PC-3 (cell line): ENCODE measurements around the gene TSNAX. TPM values are rescaled to one million over a fixed set of nuclear protein-coding genes. Genes with fewer than 3 reads are reported as not detected.

ENCODE experiments used
- ATAC-seq: fragments of 200-7000 bp; cut with Tn5 transposase; 2 replicates; pipeline ENCODE4 v1.9.1; 2020; ENCODE audit warnings: mild to moderate bottlenecking, moderate library complexity
- BruUV-seq: library from RNA; stranded (reverse); fragments of 400-500 nt; replicated peaks from 2 replicates; lab custom pipeline; 2021; lab: Mats Ljungman, UMichigan
- CTCF ChIA-PET: fragments of 300-600 bp; sonication (Branson Sonifier 250); formaldehyde crosslinking; loops from one replicate; lab custom pipeline; 2022; ENCODE audit warnings: antibody characterized with exemption; lab: Charles Lee
- POLR2A ChIA-PET: fragments of 300-600 bp; sonication (Branson Sonifier 250); formaldehyde crosslinking; loops from one replicate; lab custom pipeline; 2022; ENCODE audit warnings: antibody characterized with exemption; ENCODE audit not compliant: unreplicated experiment; lab: Charles Lee
- DNase-seq: peaks from one replicate; pipeline ENCODE4 v3.0.0-alpha.2; 2015
- H2AFZ ChIP-seq: fragments of 300-600 bp; sonication (generic); 2 replicates; pipeline ENCODE4 v1.6.0; 2016; ENCODE audit warnings: antibody characterized with exemption, low read length
- H3F3A ChIP-seq: fragments of 300-600 bp; sonication (generic); one replicate; pipeline ENCODE4 v1.6.0; 2017; ENCODE audit warnings: antibody characterized with exemption, low read length, control low read depth, mild to moderate bottlenecking; ENCODE audit not compliant: unreplicated experiment
- H3K27ac ChIP-seq: fragments of 300-600 bp; sonication (generic); 2 replicates; pipeline ENCODE4 v1.5.1; 2016; ENCODE audit warnings: mild to moderate bottlenecking, low read length
- H3K27me3 ChIP-seq: fragments of 300-600 bp; sonication (generic); 2 replicates; pipeline ENCODE4 v1.6.1; 2016; ENCODE audit warnings: low read length, mixed read lengths
- H3K36me3 ChIP-seq: fragments of 300-600 bp; sonication (generic); 2 replicates; pipeline ENCODE4 v1.6.1; 2016; ENCODE audit warnings: low read depth, mixed run types, low read length, mixed read lengths
- H3K4me1 ChIP-seq: fragments of 300-600 bp; sonication (generic); 2 replicates; pipeline ENCODE4 v1.5.1; 2016; ENCODE audit warnings: low read length; ENCODE audit not compliant: insufficient read depth
- H3K4me2 ChIP-seq: fragments of 300-600 bp; sonication (generic); 2 replicates; pipeline ENCODE4 v1.6.0; 2016; ENCODE audit warnings: low read length
- H3K4me3 ChIP-seq: fragments of 300-600 bp; sonication (generic); 2 replicates; pipeline ENCODE4 v1.5.1; 2016; ENCODE audit warnings: mild to moderate bottlenecking, low read length, mixed read lengths
- H3K79me2 ChIP-seq: fragments of 300-600 bp; sonication (generic); 2 replicates; pipeline ENCODE4 v1.6.1; 2017; ENCODE audit warnings: low read length, mixed read lengths
- H3K9ac ChIP-seq: fragments of 300-600 bp; sonication (generic); 2 replicates; pipeline ENCODE4 v1.6.0; 2016; ENCODE audit warnings: mild to moderate bottlenecking, low read length
- H3K9me2 ChIP-seq: fragments of 300-600 bp; sonication (generic); replicated peaks from 2 replicates; pipeline ENCODE4 v1.6.1; 2016; ENCODE audit warnings: mixed run types, low read length, mixed read lengths
- H3K9me3 ChIP-seq: fragments of 300-600 bp; sonication (generic); 2 replicates; pipeline ENCODE4 v1.6.1; 2016; ENCODE audit warnings: low read length, mixed read lengths
- H4K20me1 ChIP-seq: fragments of 300-600 bp; sonication (generic); 2 replicates; pipeline ENCODE4 v1.6.1; 2016; ENCODE audit warnings: low read length, mixed read lengths
- EZH2 ChIP-seq: fragments of 300-600 bp; sonication (generic); IDR thresholded peaks from one replicate; pipeline ENCODE4 v1.6.1; 2017; ENCODE audit warnings: antibody characterized with exemption, mild to moderate bottlenecking, low read length; ENCODE audit not compliant: unreplicated experiment
- EZH2phosphoT487 ChIP-seq: fragments of 300-600 bp; sonication (generic); IDR thresholded peaks from 2 replicates; pipeline ENCODE4 v1.6.1; 2018; ENCODE audit warnings: mild to moderate bottlenecking, antibody characterized with exemption, low read length, borderline replicate concordance
- intact Hi-C: fragments of 100-400 bp; cut with micrococcal nuclease; formaldehyde crosslinking; loops from 2 replicates; pipeline ENCODE4 v1.9.0; 2023
- total RNA-seq: library from RNA; depleted of rRNA; stranded (reverse); fragments of >200 nt; gene quantifications from 2 replicates; pipeline ENCODE4 v1.2.3, GENCODE V29; 2014
- TF ChIP-seq, protein P1 (sequence below): fragments of 300-600 bp; sonication (generic); conservative IDR thresholded peaks from 2 replicates; pipeline ENCODE4 v1.5.1; 2017; ENCODE audit warnings: antibody characterized with exemption, low read depth, mild to moderate bottlenecking, low read length

TSNAX gene
- total RNA-seq, 1 experiment from 2014 or later: 33.1 TPM

DNA sequence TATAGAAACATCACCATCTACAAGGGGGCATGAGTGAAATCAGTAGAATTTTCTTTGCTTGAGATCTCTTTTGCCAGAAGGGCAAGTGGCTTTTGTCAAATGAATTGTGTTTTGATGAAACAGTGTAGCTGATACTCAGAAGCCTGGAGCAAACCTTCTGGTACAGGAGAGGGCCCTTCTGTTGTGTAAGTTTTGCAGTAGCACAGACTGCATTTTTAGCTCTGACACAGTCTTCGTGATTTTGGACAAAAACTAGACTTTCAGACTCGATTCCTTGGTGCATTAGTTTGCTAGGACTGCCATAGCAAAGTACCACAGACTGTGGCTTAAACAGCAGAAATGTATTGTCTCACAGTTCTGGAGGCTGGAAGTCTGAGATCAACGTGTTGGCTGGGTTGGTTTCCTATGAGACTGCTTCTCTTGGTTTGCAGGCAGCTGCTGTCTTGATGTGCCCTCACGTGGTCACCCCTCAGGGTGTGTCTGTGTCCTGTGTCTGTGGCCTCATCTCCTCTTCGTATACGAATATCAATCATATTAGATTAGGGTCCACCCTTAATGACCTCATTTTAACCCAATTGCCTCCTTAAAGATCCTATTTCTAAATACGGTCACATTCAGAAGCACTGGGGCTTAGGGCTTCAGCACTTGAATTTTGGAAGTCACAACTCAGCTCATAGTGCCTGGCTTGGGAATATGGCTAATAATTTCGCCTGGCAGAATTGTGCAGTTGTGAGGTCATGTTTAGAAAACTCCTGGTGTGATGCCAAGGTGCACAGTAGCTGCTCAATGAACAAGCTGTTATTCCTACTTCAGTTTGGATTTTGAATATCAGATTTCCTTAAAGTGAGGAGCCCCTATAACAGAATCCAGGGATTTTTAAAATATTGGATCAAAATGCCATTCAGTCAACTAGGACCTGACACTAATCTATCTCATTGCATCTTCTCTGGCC is 77.0 kb downstream of the TSNAX start:
- H3K36me3 ChIP-seq: no peaks in the 10 kb centered on the region
- H4K20me1 ChIP-seq: no peaks in the 10 kb centered on the region
- no peaks in the 10 kb centered on the region for H3K9me3 ChIP-seq
- H3K4me1 ChIP-seq: peaks cover 24% of the 10 kb centered on the region
- no peak overlapping the region for H2AFZ ChIP-seq
- ChIA-PET CTCF (no interaction called here), POLR2A (interaction anchor here (0.7 kb wide), 1 partner anchor 284 kb away, joined by 3 read pairs; no protein-coding TSS in a partner anchor)
- H3K4me2 ChIP-seq: no peak overlapping the region
- H3K9me2 ChIP-seq: no peaks in the 10 kb centered on the region
- H3K27ac ChIP-seq: no peak overlapping the region
- no peak overlapping the region for H3K9ac ChIP-seq
- no peak for ATAC-seq
- BruUV-seq: no TSS peak
- TF ChIP-seq EZH2phosphoT487: no peak
- no peak for TF ChIP-seq EZH2
- TF ChIP-seq, protein P1, sequence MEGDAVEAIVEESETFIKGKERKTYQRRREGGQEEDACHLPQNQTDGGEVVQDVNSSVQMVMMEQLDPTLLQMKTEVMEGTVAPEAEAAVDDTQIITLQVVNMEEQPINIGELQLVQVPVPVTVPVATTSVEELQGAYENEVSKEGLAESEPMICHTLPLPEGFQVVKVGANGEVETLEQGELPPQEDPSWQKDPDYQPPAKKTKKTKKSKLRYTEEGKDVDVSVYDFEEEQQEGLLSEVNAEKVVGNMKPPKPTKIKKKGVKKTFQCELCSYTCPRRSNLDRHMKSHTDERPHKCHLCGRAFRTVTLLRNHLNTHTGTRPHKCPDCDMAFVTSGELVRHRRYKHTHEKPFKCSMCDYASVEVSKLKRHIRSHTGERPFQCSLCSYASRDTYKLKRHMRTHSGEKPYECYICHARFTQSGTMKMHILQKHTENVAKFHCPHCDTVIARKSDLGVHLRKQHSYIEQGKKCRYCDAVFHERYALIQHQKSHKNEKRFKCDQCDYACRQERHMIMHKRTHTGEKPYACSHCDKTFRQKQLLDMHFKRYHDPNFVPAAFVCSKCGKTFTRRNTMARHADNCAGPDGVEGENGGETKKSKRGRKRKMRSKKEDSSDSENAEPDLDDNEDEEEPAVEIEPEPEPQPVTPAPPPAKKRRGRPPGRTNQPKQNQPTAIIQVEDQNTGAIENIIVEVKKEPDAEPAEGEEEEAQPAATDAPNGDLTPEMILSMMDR: no peak
- no peak for DNase-seq
- no peaks in the 10 kb centered on the region for H3K79me2 ChIP-seq
- H3K27me3 ChIP-seq: no peaks in the 10 kb centered on the region
- intact Hi-C loops: no loop called here
- H3K4me3 ChIP-seq: no peak overlapping the region
- no peaks in the 10 kb centered on the region for H3F3A ChIP-seq

DNA sequence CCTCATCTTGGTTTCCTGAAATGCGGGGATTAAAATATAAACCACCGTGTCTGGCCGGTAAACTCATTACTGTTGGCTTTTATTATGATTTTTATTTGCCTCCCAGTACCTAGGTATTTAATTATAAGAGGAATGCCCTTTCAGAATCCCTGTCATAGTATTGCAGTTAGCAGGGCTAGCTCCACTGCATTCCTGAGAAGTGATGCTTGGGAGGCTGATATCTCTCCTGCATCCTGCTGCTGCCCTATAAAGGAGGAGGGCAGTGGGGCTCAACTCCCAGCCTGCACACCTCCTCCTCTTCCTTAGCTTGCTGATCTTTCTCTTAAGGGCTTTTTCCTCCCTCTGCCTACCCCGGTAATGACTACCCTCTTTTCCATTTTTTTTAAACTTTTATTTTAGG is 78.2 kb downstream of the TSNAX start:
- ATAC-seq (peak; percentile 66), DNase-seq (peak; percentile 88)
- ChIA-PET POLR2A (interaction anchor here (0.6 kb wide), 1 partner anchor 34 kb away, joined by 3 read pairs; no protein-coding TSS in a partner anchor), CTCF (no interaction called here)
- no TSS peak for BruUV-seq
- H3F3A ChIP-seq: no peaks in the 10 kb centered on the region
- H3K9me2 ChIP-seq: no peaks in the 10 kb centered on the region
- peak overlapping the region; percentile 60 for H3K4me2 ChIP-seq
- H3K4me1 ChIP-seq: peaks cover 24% of the 10 kb centered on the region
- no peaks in the 10 kb centered on the region for H3K36me3 ChIP-seq
- no peak overlapping the region for H3K9ac ChIP-seq
- TF ChIP-seq EZH2 (no peak), EZH2phosphoT487 (no peak)
- TF ChIP-seq, protein P1: no peak
- no peaks in the 10 kb centered on the region for H3K27me3 ChIP-seq
- H3K27ac ChIP-seq: no peak overlapping the region
- no peaks in the 10 kb centered on the region for H3K9me3 ChIP-seq
- intact Hi-C loops: no loop called here
- H3K4me3 ChIP-seq: no peak overlapping the region
- no peak overlapping the region for H2AFZ ChIP-seq
- H4K20me1 ChIP-seq: no peaks in the 10 kb centered on the region
- H3K79me2 ChIP-seq: no peaks in the 10 kb centered on the region

DNA sequence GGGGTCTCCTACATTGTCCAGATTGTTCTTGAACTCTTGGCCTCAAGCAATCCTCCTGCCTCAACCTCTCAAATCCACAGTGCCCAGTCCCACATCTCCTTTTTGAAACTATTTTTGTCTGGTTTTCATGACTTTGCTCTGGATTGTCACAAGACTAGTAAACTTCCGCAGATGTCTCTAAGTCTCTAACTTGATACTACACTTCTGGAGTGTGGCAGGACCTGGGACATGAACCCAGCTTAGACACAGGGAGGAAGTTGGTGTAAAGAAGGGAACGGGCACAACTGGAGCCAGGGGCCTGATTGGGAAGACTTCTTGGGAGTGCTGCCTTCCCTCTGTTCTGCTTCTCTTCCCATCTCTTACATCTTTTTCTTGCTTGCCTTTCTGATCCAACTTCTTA is 81.9 kb downstream of the TSNAX start:
- no peak overlapping the region for H3K9ac ChIP-seq
- POLR2A ChIA-PET: no interaction called here
- H3K4me1 ChIP-seq: peaks cover 14% of the 10 kb centered on the region
- BruUV-seq: no TSS peak
- CTCF ChIA-PET: no interaction called here
- H3K4me2 ChIP-seq: no peak overlapping the region
- no peaks in the 10 kb centered on the region for H4K20me1 ChIP-seq
- H3K27ac ChIP-seq: no peak overlapping the region
- H3K9me2 ChIP-seq: 0 out of 2 replicates have a peak, but pooled peaks cover 4% of the 10 kb centered on the region
- H3K27me3 ChIP-seq: no peaks in the 10 kb centered on the region
- no peak for DNase-seq
- H3K9me3 ChIP-seq: no peaks in the 10 kb centered on the region
- no peak for ATAC-seq
- TF ChIP-seq EZH2 (no peak), EZH2phosphoT487 (no peak)
- TF ChIP-seq, protein P1: no peak
- intact Hi-C loops: no loop called here
- no peaks in the 10 kb centered on the region for H3K36me3 ChIP-seq
- no peak overlapping the region for H2AFZ ChIP-seq
- H3K79me2 ChIP-seq: no peaks in the 10 kb centered on the region
- H3K4me3 ChIP-seq: no peak overlapping the region
- H3F3A ChIP-seq: no peaks in the 10 kb centered on the region
